Activated CD8-positive, alpha-beta T cell treated with anti-CD3 and anti-CD28 coated beads for 36 hours (primary cell): ENCODE data around the gene FYN. TPM values are rescaled to one million over a fixed set of nuclear protein-coding genes. Genes with fewer than 3 reads are reported as not detected.
A peak's percentile ranks its signal among the peaks of the same experiment; 100 is the strongest.

ENCODE experiments used
- ATAC-seq: fragments of 200-7000 bp; cut with Tn5 transposase; one replicate; pipeline ENCODE4 v1.10.0; 2021; ENCODE audit warnings: mild to moderate bottlenecking, moderate library complexity
- CTCF ChIA-PET: fragments of 350-600 bp; sonication (Branson Sonifier 250); formaldehyde crosslinking; loops from one replicate; lab custom pipeline; 2021; ENCODE audit warnings: antibody characterized with exemption; lab: Charles Lee
- POLR2A ChIA-PET: fragments of 350-600 bp; sonication (Branson Sonifier 250); formaldehyde crosslinking; loops from one replicate; lab custom pipeline; 2021; ENCODE audit warnings: antibody characterized with exemption; lab: Charles Lee
- DNase-seq: peaks from one replicate; pipeline ENCODE4 v3.0.0-alpha.2; 2020
- H3K27ac Mint-ChIP-seq: one replicate; pipeline ENCODE4 v1.8.0; 2021; ENCODE audit warnings: mild to moderate bottlenecking, mixed read lengths
- H3K27me3 Mint-ChIP-seq: one replicate; pipeline ENCODE4 v1.8.0; 2021; ENCODE audit warnings: mixed read lengths
- H3K36me3 Mint-ChIP-seq: one replicate; pipeline ENCODE4 v1.8.0; 2021; ENCODE audit warnings: low read depth, mixed read lengths
- H3K4me1 Mint-ChIP-seq: one replicate; pipeline ENCODE4 v1.8.0; 2021; ENCODE audit warnings: low read depth, mixed read lengths
- H3K4me3 Mint-ChIP-seq: one replicate; pipeline ENCODE4 v1.8.0; 2021; ENCODE audit warnings: mild to moderate bottlenecking, moderate library complexity, mixed read lengths
- H3K9me3 Mint-ChIP-seq: one replicate; pipeline ENCODE4 v1.8.0; 2021; ENCODE audit warnings: mixed read lengths
- CTCF ChIP-seq: fragments of 200-600 bp; IDR thresholded peaks from one replicate; pipeline ENCODE4 v1.8.0; 2022; ENCODE audit warnings: antibody characterized with exemption, mild to moderate bottlenecking
- intact Hi-C: fragments of 100-400 bp; cut with micrococcal nuclease; formaldehyde crosslinking; loops from one replicate; pipeline ENCODE4 v1.10.0; 2022
- total RNA-seq, 2 experiments: library from RNA; stranded (reverse); gene quantifications; one replicate each; pipeline ENCODE4 v1.2.3, GENCODE V29; 2021

FYN gene
- total RNA-seq, 2 experiments from 2014 or later = 384 to 386 TPM

- CTCF ChIA-PET = interaction anchor here (0.8 to 1.5 kb wide), 4 partner anchors 8 to 300 kb away, joined by 4 to 5 read pairs (median 4); no protein-coding TSS in a partner anchor
- peak overlapping the region; percentile 45 for H3K27ac Mint-ChIP-seq
- H3K36me3 Mint-ChIP-seq = peaks cover 85% of the 10 kb centered on the region
- DNase-seq = no peak
- no peak for TF ChIP-seq CTCF
- POLR2A ChIA-PET = interaction anchor here (1.3 kb wide), 2 partner anchors 9 to 60 kb away, joined by 3 to 5 read pairs; no protein-coding TSS in a partner anchor
- ATAC-seq = no peak
- intact Hi-C loops = no loop called here
- no peaks in the 10 kb centered on the region for H3K27me3 Mint-ChIP-seq
- no peaks in the 10 kb centered on the region for H3K9me3 Mint-ChIP-seq
- no peak overlapping the region for H3K4me3 Mint-ChIP-seq
- H3K4me1 Mint-ChIP-seq = peaks cover 89% of the 10 kb centered on the region
Measured at GRCh38 chr6:111743360-111743759, 129.9 kb downstream of the FYN start.

GRCh38 chr6:111741177-111741952 lies 131.9 kb downstream of the FYN start:
- Mint-ChIP-seq H3K27me3 (no peaks in the 10 kb centered on the region), H3K4me3 (no peak overlapping the region), H3K9me3 (no peaks in the 10 kb centered on the region), H3K27ac (peak overlapping the region; percentile 69), H3K36me3 (peaks cover 88% of the 10 kb centered on the region), H3K4me1 (peaks cover 90% of the 10 kb centered on the region)
- TF ChIP-seq CTCF = no peak
- intact Hi-C loops = no loop called here
- ChIA-PET CTCF (interaction anchor here (0.6 to 1.3 kb wide), 4 partner anchors 8 to 102 kb away, joined by 3 read pairs; no protein-coding TSS in a partner anchor), POLR2A (interaction anchor here (1.1 to 1.5 kb wide), 4 partner anchors 12 to 19 kb away, joined by 3 to 5 read pairs (median 4); no protein-coding TSS in a partner anchor)
- DNase-seq = no peak
- no peak for ATAC-seq

GRCh38 chr6:111740506-111740905 lies 132.7 kb downstream of the FYN start:
- CTCF ChIA-PET = interaction anchor here (1.2 to 1.3 kb wide), 2 partner anchors 11 to 92 kb away, joined by 3 read pairs; no protein-coding TSS in a partner anchor
- no peak overlapping the region for H3K4me3 Mint-ChIP-seq

GRCh38 chr6:111739257-111739696 lies 134.0 kb downstream of the FYN start:
- CTCF ChIA-PET = interaction anchor here (1.2 to 5.9 kb wide), 2 partner anchors 17 to 94 kb away, joined by 3 to 30 read pairs; no protein-coding TSS in a partner anchor
- no peak overlapping the region for H3K4me3 Mint-ChIP-seq
- peaks cover 93% of the 10 kb centered on the region for H3K4me1 Mint-ChIP-seq
- intact Hi-C loops = no loop called here
- ATAC-seq (no peak), DNase-seq (no peak)
- peak overlapping the region; percentile 69 for H3K27ac Mint-ChIP-seq
- H3K36me3 Mint-ChIP-seq = peaks cover 93% of the 10 kb centered on the region
- no peaks in the 10 kb centered on the region for H3K27me3 Mint-ChIP-seq
- POLR2A ChIA-PET = interaction anchor here (3.2 kb wide), 1 partner anchor 9 kb away, joined by 11 read pairs; no protein-coding TSS in a partner anchor
- no peak for TF ChIP-seq CTCF
- H3K9me3 Mint-ChIP-seq = peaks cover 3% of the 10 kb centered on the region

More at GRCh38 chr6:111740506-111740905, 132.7 kb downstream of the FYN start:
- DNase-seq (no peak), ATAC-seq (no peak)
- no peak for TF ChIP-seq CTCF
- POLR2A ChIA-PET = interaction anchor here (1.3 kb wide), 1 partner anchor 13 kb away, joined by 3 read pairs; no protein-coding TSS in a partner anchor
- intact Hi-C loops = no loop called here
- Mint-ChIP-seq H3K4me1 (peaks cover 91% of the 10 kb centered on the region), H3K9me3 (no peaks in the 10 kb centered on the region), H3K27me3 (no peaks in the 10 kb centered on the region), H3K36me3 (peaks cover 91% of the 10 kb centered on the region), H3K27ac (peak overlapping the region; percentile 69)
